ENCODE measurements around the gene NR6A1. TPM values are rescaled to one million over a fixed set of nuclear protein-coding genes. Genes with fewer than 3 reads are reported as not detected.
A peak's percentile ranks its signal among the peaks of the same experiment; 100 is the strongest.

NR6A1 gene
- total and polyA plus RNA-seq, 2 of the 8 experiments (the other 6 are each of a cell fraction or from before 2014, with no cell fraction given): 93.2 to 237 TPM

DNA sequence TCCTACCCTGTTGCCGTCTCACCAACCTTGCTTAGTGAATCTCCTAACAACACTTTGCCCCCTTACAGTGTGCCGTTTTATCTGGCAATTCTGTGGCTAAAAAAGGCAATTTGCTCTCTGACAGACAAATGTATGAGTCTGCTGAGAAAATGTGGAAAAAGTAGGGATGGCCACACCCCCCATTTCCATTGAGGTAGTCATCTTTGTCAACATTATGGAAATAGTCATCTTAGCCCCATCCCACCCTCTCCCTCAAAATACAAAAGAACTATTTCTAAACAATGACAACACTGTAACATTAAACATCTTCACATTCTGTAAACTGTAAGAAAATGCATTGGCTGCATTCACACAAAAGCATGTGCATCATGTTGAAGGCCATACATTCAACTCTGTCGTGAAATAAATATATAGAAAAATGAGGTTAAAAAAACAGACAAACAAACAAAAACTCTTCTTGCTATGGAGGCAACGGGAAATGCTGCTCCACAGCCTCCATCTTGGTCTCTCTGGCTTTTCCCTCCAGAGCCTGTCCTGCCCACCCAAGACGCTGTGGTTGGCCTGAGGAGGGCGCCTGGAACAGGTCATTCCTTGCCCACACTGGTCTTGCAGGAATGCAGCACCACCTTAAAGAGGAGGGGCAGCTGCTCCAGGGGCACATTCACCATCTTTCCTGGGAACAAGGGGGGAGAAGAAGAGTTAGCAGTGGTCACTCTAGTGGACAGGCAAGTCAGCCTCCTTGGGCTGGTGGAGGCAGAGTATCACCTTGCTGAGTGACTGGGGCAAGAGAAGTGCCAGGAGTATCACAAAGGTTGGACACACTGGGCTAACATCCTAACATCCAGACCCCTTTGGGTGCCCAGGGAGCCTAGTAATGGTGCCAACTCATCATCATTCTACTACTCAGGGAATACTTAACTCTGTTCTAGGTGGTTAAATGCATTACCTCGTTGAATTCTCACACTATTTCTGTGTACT is 248.7 kb downstream of the NR6A1 start:
- Histone ChIP-seq H3K56ac (replicated peaks; ENCODE audit: insufficient read length, low read depth, low read length) (no peak overlapping the region), H4K20me1 (replicated peaks in 1 of 2; ENCODE audit: control insufficient read depth in 1 of 2, insufficient read depth in 2 of 2, low read length in 2 of 2) (no peaks in the 10 kb centered on the region), H3K79me1 (ENCODE audit: low read depth, low read length) (no peaks in the 10 kb centered on the region), H3K18ac (ENCODE audit: extremely low read depth, low read length) (no peak overlapping the region), H2BK120ac (replicated peaks; ENCODE audit: low read depth, low read length) (no peak overlapping the region), H3K79me2 (ENCODE audit: control insufficient read depth in 1 of 2, insufficient read depth in 2 of 2, low read length in 2 of 2) (no peaks in the 10 kb centered on the region), H3K4me3 (ENCODE audit: extremely low read depth in 1 of 4, insufficient read depth in 2 of 4, low read depth in 3 of 4, low read length in 4 of 4) (no peak overlapping the region), H3K23me2 (ENCODE audit: low read depth, low read length) (peaks cover 1% of the 10 kb centered on the region; the same call in 1 of the 2 replicates), H4K5ac (ENCODE audit: insufficient read length, low read depth, low read length) (no peak overlapping the region), H3K9ac (replicated peaks in 1 of 4; ENCODE audit: extremely low read depth in 1 of 4, low read depth in 3 of 4, low read length in 3 of 4) (no peak overlapping the region), H3K36me3 (ENCODE audit: control insufficient read depth in 2 of 4, insufficient read depth in 4 of 4, low read length in 3 of 4) (peaks cover 0 to 42% (median 28%) of the 10 kb centered on the region in 4 experiments; a peak in 7 of 8 replicates), H2BK20ac (ENCODE audit: low read length) (no peak overlapping the region), H2BK12ac (ENCODE audit: low read depth, low read length) (peak overlapping the region; percentile 54; the same call in 1 of the 2 replicates), H2AK5ac (ENCODE audit: low read depth, low read length) (no peak overlapping the region), H4K8ac (ENCODE audit: extremely low read depth, insufficient read depth, low read length) (no peak overlapping the region), H3K23ac (ENCODE audit: insufficient read length) (no peak overlapping the region), H2AFZ (ENCODE audit: low read length) (no peak overlapping the region), H2BK5ac (ENCODE audit: low read depth, low read length) (no peak overlapping the region), H3K27me3 (replicated peaks in 1 of 4; ENCODE audit: control insufficient read depth in 3 of 4, extremely low read depth in 1 of 4, insufficient read depth in 3 of 4, low read length in 3 of 4) (no peaks in the 10 kb centered on the region), H3K14ac (ENCODE audit: insufficient read length) (no peak overlapping the region), H3K4me2 (ENCODE audit: insufficient read depth in 1 of 2, low read depth in 2 of 2, low read length in 2 of 2) (no peak overlapping the region), H4K91ac (replicated peaks; ENCODE audit: insufficient read length, low read length) (no peak overlapping the region), H3K9me3 (ENCODE audit: insufficient read depth in 2 of 2, low read depth in 1 of 2, low read length in 1 of 2) (no peaks in the 10 kb centered on the region), H3K27ac (ENCODE audit: low read depth, low read length) (no peak overlapping the region), H2BK15ac (ENCODE audit: low read length) (no peak overlapping the region), H3K4ac (replicated peaks; ENCODE audit: insufficient read length, low read depth, low read length) (no peak overlapping the region), H3K4me1 (replicated peaks in 1 of 4; ENCODE audit: control insufficient read depth in 3 of 4, insufficient read depth in 4 of 4, low read length in 3 of 4) (no peaks in the 10 kb centered on the region)
- DNase-seq (ENCODE audit: low read depth in 1 of 2, low spot score in 2 of 2) (peak in 1 of 2 experiments; percentile 69), FAIRE-seq (peak; percentile 7)
- WGBS, 2 experiments (ENCODE audit: extremely low coverage in 1 of 2, insufficient coverage in 1 of 2, insufficient read length in 1 of 2, insufficient replicate concordance in 2 of 2, low coverage in 1 of 2, low lambda C conversion rate in 2 of 2, missing lambda C conversion rate in 1 of 2): 75% methylated on average over 7 of the region's 7 CpGs; no CpG with 5 or more reads in 1 of the 2 experiments
- CTCF ChIA-PET (ENCODE audit: partially characterized antibody): interaction anchor here (0.6 to 19.2 kb wide), 11 partner anchors 11 to 334 kb away, joined by 3 to 234 read pairs (median 3); no protein-coding TSS in a partner anchor
- POLR2A ChIA-PET (ENCODE audit: partially characterized antibody): interaction anchor here (0.9 to 2.4 kb wide), 2 partner anchors 8 to 17 kb away, joined by 4 to 9 read pairs; no protein-coding TSS in a partner anchor
- TF ChIP-seq FOSL1 (IDR thresholded peaks at IDR 0.05; ENCODE audit: insufficient read depth, low read depth, low read length) (no peak), TEAD4 (IDR thresholded peaks at IDR 0.05; ENCODE audit: low read depth, low read length) (peak; percentile 89), RXRA (IDR thresholded peaks at IDR 0.05; ENCODE audit: insufficient read depth, low read depth, low read length) (no peak), YY1 (IDR thresholded peaks at IDR 0.05; ENCODE audit: low read depth, low read length) (peak; percentile 82), HDAC2 (IDR thresholded peaks at IDR 0.05; ENCODE audit: borderline replicate concordance in 1 of 2, low read depth in 2 of 2, low read length in 2 of 2) (0 out of 4 replicates have a peak, but pooled peaks of 1 of the 2 experiments have one; percentile 57)
- TF ChIP-seq, protein P1, sequence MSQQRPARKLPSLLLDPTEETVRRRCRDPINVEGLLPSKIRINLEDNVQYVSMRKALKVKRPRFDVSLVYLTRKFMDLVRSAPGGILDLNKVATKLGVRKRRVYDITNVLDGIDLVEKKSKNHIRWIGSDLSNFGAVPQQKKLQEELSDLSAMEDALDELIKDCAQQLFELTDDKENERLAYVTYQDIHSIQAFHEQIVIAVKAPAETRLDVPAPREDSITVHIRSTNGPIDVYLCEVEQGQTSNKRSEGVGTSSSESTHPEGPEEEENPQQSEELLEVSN (IDR thresholded peaks at IDR 0.05): no peak
- TF ChIP-seq, protein P2, sequence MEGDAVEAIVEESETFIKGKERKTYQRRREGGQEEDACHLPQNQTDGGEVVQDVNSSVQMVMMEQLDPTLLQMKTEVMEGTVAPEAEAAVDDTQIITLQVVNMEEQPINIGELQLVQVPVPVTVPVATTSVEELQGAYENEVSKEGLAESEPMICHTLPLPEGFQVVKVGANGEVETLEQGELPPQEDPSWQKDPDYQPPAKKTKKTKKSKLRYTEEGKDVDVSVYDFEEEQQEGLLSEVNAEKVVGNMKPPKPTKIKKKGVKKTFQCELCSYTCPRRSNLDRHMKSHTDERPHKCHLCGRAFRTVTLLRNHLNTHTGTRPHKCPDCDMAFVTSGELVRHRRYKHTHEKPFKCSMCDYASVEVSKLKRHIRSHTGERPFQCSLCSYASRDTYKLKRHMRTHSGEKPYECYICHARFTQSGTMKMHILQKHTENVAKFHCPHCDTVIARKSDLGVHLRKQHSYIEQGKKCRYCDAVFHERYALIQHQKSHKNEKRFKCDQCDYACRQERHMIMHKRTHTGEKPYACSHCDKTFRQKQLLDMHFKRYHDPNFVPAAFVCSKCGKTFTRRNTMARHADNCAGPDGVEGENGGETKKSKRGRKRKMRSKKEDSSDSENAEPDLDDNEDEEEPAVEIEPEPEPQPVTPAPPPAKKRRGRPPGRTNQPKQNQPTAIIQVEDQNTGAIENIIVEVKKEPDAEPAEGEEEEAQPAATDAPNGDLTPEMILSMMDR (IDR thresholded peaks at IDR 0.05; ENCODE audit: control extremely low read depth in 1 of 3, insufficient read depth in 1 of 3, low read depth in 1 of 3, low read length in 3 of 3): peak; percentile 23 to 61 (median 45); a peak in 3 of 4 replicates

All from H1 (cell line).